ENCODE results near the gene TNF.

Gene TNF

DNA sequence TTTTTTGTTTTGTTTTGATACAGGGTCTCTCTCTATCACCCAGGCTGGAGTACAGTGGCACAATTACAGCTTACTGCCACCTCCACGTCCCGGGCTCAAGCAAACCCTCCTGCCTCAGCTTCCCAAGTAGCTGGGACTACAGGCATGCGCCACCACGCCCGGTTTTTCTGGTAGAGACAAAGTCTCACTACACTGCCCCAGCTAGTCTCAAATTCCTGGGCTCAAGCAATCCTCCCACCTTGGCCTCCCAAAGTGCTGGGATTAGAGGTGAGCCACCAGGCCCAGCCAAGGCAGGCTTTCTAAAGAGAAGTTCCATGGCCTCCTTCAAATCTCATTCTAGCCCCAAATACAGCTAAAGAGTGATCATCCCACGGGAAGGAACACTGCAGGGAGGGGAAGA, 41.4 kb upstream of the TNF start:
- TF ChIP-seq, protein P1, sequence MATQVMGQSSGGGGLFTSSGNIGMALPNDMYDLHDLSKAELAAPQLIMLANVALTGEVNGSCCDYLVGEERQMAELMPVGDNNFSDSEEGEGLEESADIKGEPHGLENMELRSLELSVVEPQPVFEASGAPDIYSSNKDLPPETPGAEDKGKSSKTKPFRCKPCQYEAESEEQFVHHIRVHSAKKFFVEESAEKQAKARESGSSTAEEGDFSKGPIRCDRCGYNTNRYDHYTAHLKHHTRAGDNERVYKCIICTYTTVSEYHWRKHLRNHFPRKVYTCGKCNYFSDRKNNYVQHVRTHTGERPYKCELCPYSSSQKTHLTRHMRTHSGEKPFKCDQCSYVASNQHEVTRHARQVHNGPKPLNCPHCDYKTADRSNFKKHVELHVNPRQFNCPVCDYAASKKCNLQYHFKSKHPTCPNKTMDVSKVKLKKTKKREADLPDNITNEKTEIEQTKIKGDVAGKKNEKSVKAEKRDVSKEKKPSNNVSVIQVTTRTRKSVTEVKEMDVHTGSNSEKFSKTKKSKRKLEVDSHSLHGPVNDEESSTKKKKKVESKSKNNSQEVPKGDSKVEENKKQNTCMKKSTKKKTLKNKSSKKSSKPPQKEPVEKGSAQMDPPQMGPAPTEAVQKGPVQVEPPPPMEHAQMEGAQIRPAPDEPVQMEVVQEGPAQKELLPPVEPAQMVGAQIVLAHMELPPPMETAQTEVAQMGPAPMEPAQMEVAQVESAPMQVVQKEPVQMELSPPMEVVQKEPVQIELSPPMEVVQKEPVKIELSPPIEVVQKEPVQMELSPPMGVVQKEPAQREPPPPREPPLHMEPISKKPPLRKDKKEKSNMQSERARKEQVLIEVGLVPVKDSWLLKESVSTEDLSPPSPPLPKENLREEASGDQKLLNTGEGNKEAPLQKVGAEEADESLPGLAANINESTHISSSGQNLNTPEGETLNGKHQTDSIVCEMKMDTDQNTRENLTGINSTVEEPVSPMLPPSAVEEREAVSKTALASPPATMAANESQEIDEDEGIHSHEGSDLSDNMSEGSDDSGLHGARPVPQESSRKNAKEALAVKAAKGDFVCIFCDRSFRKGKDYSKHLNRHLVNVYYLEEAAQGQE (IDR thresholded peaks at IDR 0.05; ENCODE audit: insufficient read depth in 1 of 2, low read depth in 2 of 2, low read length in 2 of 2) = no peak
- TF ChIP-seq TAF1 (IDR thresholded peaks at IDR 0.05; ENCODE audit: borderline replicate concordance, insufficient read depth, low read length) (no peak), POLR2AphosphoS5 (IDR thresholded peaks at IDR 0.05; ENCODE audit: low read depth, low read length) (no peak; the same call in 1 of the 2 replicates), FOXP2 (optimal IDR thresholded peaks at IDR 0.05; ENCODE audit: borderline replicate concordance, extremely low read depth, extremely low read length, insufficient read depth) (no peak), SIN3A (IDR thresholded peaks at IDR 0.05; ENCODE audit: borderline replicate concordance, insufficient read depth, low read length) (no peak)

DNA sequence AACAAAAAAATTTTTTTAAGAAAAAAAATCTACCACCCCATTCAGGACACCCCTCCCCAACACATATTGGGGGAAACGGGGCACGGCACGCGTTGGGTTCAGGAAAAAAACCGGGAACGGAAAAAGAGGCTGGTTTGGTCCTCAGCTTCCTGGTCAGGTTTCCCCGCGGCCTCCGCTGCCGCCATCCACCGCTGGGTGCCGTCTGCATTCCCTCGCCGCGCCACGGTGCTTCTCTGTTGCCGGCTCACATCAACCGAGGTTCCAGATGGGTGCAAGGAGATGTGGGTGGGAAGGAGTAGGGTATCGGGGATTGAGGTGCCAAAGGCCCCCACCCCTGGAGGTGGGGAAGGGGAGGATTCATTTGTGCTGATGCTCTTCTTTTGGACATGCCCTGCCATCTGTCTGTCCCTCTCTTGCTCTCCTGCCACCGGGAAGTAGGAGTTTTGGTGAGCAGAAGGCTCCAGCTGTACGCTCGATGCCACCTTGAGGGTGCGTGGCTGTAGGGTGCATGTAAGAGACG, 40.8 kb upstream of the TNF start:
- TF ChIP-seq FOXP2 (optimal IDR thresholded peaks at IDR 0.05; ENCODE audit: borderline replicate concordance, extremely low read depth, extremely low read length, insufficient read depth) = no peak
- TF ChIP-seq POLR2AphosphoS5 (IDR thresholded peaks at IDR 0.05; ENCODE audit: low read depth, low read length) = 0 out of 2 replicates have a peak, but pooled peaks have one; percentile 7

DNA sequence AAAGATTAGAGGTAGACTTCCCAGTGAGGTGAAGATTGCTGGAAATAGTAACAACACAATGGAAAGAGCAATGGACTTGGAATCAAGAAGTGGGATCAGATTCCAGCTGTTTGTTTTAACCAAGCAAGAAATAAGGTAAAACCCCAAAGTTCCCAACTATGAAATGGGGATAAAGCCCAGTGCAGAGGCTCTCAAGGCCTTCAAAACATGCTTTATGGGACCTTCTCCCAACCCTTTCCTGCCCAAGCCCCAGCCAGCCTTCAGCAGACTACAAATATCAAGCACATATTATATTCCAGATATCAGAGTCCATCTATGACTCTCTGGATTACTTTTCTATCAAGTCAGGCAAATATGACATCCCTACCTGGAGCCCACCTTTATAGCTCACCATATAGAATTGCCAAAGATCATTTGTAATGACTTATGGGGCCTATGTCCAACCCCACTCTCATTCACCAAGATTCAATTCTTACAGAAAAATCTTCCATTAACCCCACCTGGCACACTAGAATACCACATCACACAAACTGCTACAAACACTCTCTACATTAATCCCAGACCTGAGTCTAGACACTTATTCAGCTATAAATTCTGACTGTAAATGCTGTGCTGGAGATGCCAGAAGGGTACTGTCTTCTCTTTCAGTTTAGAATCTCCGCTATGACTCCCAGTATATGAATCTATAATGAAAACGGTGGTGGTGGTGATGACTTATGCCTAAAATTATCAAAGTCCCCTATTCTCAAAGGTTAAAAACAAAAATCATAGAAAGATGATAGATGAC, 39.6 kb upstream of the TNF start:
- TF ChIP-seq FOXP2 (optimal IDR thresholded peaks at IDR 0.05; ENCODE audit: borderline replicate concordance, extremely low read depth, extremely low read length, insufficient read depth) (no peak), SIN3A (IDR thresholded peaks at IDR 0.05; ENCODE audit: borderline replicate concordance, insufficient read depth, low read length) (no peak), TAF1 (IDR thresholded peaks at IDR 0.05; ENCODE audit: borderline replicate concordance, insufficient read depth, low read length) (no peak), POLR2AphosphoS5 (IDR thresholded peaks at IDR 0.05; ENCODE audit: low read depth, low read length) (no peak)
- TF ChIP-seq, protein P1 (IDR thresholded peaks at IDR 0.05; ENCODE audit: insufficient read depth in 1 of 2, low read depth in 2 of 2, low read length in 2 of 2) = no peak

DNA sequence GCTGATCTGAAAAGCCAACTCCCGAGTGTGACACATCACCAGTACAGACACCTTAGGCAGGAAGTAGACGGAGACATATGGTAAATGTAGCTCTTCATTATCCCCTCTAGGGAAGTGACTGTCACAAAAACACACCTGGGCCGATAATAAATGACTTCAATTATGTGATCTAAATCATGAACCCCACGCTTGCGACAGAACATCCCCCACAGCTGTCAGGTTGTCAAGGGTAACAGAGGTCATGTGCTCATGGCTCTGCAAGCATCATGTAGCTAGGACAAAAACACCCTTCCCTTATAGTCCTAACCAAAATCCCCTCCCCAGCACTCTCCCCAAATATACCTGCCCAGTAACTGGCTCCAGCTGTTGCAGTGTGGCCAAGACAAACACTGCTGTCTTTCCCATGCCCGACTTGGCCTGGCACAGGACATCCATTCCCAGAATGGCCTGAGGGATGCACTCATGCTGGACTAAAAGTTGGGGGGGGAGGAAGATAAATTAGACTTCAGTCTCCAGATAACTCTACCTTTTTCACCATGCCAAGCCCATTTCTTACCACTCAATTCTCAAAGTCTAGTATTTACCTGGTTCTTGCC, 36.5 kb upstream of the TNF start:
- TF ChIP-seq FOXP2 (optimal IDR thresholded peaks at IDR 0.05; ENCODE audit: borderline replicate concordance, extremely low read depth, extremely low read length, insufficient read depth) (no peak), POLR2AphosphoS5 (IDR thresholded peaks at IDR 0.05; ENCODE audit: low read depth, low read length) (no peak), TAF1 (IDR thresholded peaks at IDR 0.05; ENCODE audit: borderline replicate concordance, insufficient read depth, low read length) (no peak), SIN3A (IDR thresholded peaks at IDR 0.05; ENCODE audit: borderline replicate concordance, insufficient read depth, low read length) (no peak)
- TF ChIP-seq, protein P1 (IDR thresholded peaks at IDR 0.05; ENCODE audit: insufficient read depth in 1 of 2, low read depth in 2 of 2, low read length in 2 of 2) = no peak

DNA sequence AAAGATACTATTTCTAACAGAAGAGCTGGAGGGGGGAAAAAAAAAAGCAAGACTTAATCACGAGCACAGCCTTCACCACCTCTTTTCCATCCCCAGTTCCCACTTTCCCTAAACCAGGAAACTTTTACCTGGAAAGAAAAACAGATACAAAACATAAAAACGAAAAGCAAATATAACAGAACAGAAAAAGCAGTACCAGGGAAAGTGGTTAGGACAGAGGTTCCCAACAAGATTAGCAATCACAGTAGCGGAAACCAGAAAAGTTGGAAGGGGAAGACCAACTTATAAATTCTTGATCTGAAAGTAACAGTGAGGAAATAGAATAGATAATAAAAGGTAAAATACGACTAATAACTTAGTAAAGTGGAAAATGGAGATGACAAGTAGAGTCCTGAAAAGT, 34.7 kb upstream of the TNF start:
- TF ChIP-seq SIN3A (IDR thresholded peaks at IDR 0.05; ENCODE audit: borderline replicate concordance, insufficient read depth, low read length) = no peak
- TF ChIP-seq, protein P1 (IDR thresholded peaks at IDR 0.05; ENCODE audit: insufficient read depth in 1 of 2, low read depth in 2 of 2, low read length in 2 of 2) = no peak
- TF ChIP-seq TAF1 (IDR thresholded peaks at IDR 0.05; ENCODE audit: borderline replicate concordance, insufficient read depth, low read length) = no peak
- TF ChIP-seq FOXP2 (optimal IDR thresholded peaks at IDR 0.05; ENCODE audit: borderline replicate concordance, extremely low read depth, extremely low read length, insufficient read depth) = no peak
- TF ChIP-seq POLR2AphosphoS5 (IDR thresholded peaks at IDR 0.05; ENCODE audit: low read depth, low read length) = no peak
